HT1080 (cell line): Measurements from ENCODE around the gene TNFRSF1A. TPM values are rescaled to one million over a fixed set of nuclear protein-coding genes. Genes with fewer than 3 reads are reported as not detected.
A peak's percentile ranks its signal among the peaks of the same experiment; 100 is the strongest.

Experiments
- DNase-seq: peaks from one replicate; pipeline ENCODE4 v3.0.0-alpha.2; 2015; ENCODE audit warnings: low read depth
- total RNA-seq: library from RNA; depleted of rRNA; stranded (reverse); fragments of >200 nt; shearing (Covaris generic); gene quantifications from 2 replicates; pipeline ENCODE4 v1.2.3, GENCODE V29; 2014

TNFRSF1A gene
- total RNA-seq, 1 experiment from 2014 or later: 209 TPM

DNA sequence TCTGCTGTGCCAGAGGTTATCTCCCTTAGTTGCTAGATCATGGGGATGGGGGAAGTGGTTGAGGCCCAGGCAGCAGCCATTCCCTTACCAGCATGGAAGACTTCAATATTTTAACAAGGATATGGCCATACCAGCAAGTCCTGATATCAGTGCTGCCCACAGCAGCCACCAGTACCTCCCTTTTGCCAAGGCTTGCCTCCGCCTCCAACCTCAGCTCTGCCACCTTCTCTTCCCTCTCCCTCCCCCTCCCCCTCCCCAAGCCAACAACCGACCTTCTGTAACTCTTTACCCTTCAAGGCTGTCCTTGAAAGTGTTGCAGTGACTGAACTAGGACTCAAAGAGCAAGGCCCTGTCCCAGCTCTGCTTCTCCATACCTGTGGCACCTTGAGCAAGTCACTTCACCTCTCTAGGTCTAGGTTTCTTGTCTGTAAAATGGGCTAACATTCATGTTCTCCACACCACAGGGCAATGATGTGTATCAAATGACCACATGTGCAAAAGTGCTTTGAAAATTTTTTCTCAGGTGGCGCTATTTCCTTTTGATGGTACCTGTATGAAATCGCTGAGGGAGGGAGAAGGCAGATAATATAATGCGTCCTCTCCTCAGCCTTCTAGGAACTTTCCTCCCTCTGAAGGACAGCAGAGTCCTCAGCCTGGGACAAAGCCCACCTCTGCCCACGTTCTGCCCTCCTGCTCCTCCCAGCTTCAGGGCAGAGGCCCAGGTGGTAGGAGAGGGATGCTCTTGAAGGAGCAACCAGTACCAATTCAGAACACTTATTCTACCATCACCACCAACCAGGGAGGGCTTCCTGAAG, 16.7 kb downstream of the TNFRSF1A start:
- no peak for DNase-seq

DNA sequence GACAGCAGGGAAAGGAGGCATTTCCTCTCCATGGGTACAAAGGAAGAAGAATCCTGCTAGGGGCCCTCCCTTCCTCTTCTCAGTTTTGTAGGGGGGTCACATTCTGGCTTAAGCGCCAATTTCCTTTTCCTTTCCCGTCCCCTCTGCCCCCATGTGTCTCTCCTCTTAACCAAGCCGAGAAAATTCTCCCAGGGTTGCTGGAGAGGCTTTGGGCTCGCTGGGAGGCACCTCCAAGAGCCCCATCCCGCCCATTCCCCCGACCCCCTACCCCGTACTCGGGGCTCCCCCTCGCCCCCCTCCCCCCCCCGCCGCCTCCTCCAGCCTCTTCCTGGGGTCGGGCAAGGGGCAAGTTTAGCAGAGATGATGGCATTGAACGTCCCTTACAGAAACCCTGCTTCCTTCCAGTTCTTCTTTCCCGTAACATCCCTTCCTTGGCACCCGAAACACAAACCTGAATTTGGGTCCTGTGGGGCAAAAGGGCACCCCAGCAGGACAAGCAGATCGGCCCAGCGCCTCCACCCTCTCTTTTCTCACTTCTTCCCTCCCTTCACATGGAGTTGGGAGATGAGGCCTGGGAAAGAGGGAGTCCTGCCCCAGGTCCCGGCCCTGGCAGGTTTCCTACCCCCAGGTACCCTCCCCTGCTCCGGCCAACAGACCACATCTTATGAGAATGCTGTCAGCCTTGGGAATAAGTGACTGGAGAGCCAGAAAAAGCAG, 17.7 kb downstream of the TNFRSF1A start:
- no peak for DNase-seq

DNA sequence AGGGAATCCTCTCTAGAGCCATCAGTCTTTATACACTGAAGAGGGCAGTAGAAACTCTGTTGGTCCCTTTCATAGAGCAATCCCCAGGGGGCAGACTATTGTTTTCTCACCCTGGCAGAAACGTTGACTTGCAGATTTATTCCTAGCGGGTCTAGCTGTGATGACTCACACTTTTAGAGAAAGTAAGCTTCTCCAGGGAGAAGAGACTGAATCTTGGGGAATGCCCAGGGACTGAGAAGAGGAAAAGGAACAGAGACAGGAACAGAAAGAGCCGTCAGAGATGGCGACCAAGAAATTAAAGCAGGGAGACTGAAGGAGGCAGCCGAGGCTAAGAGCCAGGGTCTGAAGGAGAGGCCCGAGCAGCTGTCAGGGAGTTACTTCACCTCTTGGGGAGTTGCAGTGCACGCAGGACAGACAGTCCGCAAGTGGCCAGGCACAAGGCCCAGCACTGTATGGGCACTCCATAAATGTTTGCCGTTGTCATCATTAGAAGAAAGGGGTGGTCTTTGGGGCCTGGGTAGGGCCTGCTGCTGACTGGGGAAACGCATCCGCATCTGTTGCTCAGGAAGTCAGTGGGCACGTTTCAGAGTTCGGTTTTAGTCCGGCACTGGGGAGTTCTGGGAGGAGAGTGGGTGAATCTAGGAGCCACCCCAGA, 18.4 kb downstream of the TNFRSF1A start:
- peak; percentile 92 for DNase-seq

DNA sequence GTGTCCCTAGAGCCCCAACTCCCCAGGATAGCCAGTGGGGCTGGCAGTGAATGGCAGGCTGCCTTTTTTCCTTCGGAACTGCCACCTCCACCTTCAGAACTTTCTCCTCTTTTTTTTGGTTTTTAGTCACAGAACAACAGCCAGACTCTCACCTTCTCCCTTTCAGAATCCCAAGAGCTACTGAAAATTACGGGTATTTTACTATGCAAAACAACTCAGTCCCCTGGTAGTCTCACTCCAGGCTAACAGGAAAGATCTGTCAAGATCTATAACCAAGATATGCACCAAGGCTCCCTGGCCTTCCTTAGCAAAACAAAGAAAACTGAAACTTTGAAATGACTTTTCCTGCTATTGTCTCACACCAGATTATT, 18.9 kb downstream of the TNFRSF1A start:
- no peak for DNase-seq

DNA sequence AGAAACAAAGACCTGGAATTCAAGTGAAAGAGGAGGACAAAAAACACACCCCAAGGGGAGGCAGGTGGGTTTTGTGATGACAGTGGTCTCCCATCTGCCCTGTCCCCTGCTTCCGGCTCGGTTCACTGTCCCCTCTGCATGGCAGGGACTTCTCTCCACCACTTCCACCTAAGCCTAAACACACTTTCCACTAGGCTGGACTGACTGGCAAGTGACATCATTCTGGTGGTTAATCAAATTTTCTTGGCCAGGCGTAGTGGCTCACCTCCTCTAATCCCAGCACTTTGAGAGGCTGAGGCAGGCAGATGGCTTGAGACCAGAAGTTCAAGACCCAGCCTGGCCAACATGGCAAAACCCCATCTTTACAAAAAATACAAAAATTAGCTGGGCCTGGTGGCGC, 19.5 kb downstream of the TNFRSF1A start:
- no peak for DNase-seq

DNA sequence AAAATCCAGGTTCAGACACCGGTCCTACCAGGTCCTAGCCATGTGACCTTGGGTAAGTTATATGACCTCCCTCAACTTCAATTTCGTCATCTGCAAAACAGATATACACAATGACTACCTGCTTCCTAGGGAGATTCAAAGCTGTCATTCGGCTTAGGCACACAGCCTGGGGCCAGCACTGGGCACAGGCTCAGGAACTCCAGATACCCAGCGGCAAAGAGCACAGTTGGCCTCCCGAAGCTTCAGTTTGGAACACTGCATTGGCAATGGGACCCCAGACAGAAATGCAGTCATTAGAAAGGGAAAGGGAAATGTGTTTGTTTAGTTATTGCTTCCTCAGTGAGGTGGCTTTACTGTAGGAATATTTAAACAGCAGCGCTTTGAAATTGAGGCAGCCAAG, 20.0 kb downstream of the TNFRSF1A start:
- DNase-seq: no peak

DNA sequence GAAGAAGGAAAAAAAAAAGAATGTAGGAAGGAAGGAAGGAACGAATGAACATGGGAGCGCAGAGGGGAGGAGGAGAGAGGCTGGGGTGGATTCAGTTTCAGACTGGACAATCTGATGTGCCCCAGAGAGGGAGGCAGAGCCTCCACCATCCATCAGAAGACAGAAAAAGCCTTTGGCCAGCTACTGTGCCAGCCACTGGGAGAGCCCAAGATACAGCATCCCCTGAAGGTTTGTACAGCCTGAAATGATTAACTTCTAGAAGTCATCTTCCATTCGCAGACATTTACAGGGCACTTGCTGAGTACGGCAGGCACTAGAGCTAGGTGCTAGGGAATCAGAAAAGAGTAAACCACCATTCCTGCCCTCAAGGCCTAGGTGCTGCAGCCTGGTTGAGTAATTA, 22.4 kb downstream of the TNFRSF1A start:
- DNase-seq: no peak

DNA sequence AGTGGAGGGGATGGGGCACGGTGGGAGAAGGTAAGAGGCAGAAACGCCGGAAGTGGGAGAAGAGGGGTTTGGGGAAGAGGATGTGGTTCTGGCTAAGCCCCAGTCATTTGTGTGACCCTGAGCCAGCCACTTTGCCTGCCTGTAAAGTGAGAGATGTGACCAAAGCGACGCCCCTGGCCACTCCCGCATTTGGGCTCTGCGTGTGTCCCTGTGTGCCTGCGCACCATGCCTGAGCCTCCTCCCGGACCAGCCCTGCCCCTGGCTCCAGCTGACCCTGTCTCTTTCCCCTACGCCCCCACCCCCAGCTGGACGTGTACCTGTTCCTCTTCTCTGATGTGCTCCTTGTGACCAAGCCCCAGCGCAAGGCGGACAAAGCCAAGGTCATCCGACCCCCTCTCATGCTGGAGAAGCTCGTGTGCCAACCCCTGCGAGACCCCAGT, 23.4 kb downstream of the TNFRSF1A start:
- DNase-seq: no peak

DNA sequence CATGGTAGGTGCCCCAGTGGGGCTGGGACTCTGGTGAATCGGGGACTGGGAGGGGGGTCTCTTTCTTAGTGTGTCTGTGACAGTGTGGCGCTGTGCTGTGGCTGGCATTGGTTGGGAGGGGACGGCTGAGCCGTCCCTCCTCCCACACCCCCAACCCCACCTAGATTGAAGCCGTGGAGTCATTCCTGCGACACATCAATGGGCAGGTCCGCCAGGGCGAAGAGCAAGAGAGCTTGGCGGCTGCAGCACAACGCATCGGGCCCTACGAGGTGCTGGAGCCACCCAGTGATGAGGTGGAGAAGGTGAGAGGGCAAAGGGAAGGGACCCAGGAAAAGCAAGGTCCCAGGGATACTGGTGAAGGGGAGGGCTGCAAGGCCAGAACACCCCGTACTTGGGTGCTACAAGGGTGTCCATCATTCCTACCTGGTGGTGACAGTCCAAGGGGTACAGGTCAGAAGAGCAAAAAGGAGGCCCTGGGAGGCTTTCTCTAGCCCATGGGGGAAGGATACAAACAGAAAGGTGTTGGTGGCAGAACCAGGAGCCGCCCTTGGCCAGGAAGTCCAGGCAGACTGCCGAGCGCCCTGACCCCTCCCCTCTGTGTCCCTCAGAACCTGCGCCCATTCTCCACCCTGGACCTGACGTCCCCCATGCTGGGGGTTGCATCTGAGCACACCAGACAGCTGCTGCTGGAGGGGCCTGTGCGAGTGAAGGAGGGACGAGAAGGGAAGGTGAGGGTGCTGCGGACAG, 24.0 kb downstream of the TNFRSF1A start:
- DNase-seq: no peak

DNA sequence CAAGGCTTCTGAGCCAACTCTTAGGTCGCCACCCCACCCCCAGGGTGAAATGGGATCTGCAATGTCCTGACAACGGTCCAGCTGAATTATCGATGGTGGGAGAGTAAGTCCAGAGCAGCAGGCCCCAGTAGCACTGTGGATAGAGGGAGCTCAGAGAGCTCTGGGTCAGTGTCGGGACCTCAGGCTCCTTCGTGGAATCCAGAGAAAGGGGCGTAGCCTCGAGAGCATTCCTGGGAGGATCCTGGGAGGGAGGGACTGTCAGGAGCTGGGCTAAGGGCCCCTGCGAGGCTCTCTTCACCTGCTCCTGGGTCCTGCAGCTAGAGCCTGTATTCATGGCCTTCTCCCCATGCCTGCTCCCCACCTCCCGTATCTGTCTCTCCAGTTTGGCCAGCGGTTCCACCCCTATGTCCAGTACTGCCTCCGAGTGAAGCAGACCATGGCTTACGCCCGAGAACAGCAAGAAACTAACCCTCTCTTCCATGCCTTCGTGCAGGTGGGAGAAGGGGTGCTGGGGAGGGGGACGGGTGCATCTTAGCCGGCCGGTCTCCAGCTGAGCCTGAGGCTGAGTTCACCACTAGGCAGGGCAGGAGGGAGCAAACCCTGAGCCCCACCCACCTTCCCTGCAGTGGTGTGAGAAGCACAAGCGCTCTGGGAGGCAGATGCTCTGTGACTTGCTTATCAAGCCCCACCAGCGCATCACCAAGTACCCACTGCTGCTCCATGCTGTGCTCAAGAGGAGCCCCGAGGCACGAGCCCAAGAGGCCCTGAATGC, 24.8 kb downstream of the TNFRSF1A start:
- DNase-seq: no peak

DNA sequence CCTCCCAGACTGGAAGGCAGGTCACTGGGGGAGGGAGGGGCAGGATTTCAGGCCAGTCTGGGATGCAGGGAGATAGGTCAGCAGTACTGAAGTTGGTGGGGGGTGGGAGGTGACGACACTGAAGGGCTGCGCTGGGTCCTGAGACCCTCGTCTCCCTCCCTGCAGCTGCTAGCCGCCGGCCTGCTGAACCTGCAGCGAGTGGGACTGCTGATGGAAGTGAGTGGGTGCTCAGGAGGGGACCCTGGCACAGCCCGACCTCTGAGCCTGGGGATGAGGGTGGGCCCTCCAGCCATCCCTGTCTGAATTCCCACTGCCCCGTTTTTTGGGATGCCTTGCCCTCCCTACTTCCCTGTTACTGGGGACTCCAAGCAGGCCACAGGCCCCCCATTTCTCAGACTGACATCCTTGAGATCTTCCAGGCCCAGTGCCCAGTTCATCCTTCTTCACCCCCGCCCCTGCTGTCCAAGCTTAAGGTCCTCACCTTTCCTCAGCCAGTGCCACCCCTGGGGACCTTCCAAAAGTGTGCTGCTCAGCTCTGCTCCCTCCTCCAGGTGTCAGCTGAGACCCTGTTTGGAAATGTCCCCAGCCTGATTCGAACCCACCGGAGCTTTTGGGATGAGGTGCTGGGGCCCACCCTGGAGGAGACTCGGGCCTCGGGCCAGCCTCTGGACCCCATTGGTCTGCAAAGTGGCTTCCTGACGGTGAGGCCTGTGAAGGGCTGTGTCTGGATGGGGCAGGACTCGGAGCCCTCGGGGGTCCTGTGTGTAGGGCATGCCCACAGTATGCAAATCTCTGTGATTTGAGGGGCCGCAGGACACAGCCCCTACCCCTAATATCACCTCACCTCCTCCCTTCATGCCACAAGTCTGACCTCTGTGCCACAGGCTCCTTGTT, 25.9 kb downstream of the TNFRSF1A start:
- DNase-seq: no peak

DNA sequence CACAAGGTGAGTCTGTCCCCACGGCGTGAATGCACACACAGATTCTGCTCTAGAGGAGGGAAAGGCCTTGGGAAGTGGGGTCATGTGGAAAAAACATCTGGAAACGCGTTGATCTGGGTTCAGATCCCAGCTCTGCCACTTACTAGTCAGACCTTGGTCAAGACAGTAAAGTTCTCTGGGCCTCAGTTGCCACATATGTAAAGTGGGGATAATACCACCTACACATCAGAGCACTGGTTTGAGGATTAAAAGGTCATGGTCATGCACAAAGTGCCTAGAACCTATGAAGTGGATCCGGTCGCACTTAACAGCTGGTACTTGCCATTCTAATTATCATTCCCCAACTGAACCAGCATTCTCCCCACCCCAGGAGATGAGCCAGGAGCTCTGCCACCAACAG, 26.7 kb downstream of the TNFRSF1A start:
- no peak for DNase-seq

DNA sequence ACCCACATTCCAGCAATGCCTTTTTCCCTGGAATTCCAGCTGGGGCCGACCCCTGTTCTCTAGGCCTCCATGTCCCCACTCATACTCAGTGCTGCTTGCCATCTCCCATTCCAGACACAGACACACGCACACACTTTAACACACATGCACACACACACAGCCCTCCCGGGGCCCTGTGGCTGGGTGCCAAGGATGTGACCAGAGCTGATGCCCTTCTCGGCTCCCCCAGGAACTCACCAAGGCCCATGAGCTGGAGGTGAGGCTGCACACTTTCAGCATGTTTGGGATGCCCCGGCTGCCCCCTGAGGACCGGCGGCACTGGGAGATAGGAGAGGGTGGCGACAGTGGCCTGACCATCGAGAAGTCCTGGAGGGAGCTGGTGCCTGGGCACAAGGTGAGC, 27.1 kb downstream of the TNFRSF1A start:
- DNase-seq: no peak

DNA sequence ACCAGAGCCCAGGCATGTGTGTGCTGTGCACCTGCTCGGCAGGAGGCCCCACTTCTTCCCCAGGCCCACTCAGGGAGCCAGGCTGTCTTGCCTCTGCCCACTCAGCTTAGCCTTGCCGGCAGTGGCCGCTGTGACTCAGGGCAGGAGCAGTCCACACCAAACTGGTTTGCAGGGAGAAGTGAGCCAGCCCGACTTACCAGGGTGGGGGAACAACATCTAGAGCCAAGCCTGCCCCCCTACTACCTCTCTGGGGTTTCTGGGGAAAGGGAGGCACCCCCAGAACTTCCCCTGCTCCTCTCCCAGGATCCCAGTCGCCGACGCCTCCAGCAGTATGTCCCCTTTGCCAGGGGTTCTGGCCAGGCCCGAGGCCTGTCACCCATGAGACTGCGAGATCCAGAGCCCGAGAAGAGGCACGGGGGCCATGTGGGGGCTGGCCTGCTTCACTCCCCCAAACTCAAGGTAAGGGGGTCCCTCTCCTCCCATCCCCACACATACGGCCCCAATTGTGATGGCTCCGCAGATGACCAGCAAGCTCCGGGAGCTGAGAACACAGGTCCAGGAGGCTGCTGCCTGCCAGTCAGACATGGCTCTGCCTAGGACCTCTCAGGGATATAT, 28.4 kb downstream of the TNFRSF1A start:
- DNase-seq: no peak

DNA sequence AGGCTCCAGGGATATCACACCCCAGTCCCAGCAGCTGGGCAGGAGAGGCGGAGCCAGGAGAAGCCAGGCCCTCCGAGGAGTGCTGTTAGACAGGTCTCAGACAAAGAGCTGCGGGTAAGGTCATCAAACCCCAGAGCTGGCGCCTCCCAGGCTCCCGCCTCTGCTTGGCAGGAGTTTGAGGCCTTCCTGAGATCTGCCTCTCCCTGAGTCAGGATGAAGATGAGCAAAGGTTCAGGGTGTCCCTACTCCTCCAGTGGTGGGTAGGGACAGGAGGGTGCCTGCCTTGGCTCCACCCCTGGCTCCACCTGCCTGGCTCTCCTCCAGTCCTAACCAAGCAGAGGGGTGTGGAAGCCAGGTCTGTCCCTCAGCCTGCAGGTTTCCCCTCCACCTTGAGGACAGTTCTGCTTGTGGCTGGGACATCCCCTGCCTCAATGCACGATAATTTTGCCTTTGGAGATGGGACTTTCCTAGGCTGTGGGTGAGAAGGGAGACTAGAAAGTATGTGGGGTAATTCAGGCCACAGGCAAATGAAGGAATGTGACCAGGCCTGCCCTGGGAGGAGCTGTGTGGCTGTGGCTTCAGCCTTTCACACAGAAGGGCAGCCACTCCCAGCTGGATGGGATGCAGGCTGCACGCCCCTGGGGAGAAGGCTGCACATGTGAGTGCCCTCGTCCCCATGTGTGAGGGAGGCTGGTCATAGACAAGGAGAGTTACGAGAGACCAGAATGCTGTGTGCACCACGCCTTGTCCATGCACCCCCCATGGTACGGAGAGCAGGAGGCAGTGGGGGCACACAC, 29.1 kb downstream of the TNFRSF1A start:
- no peak for DNase-seq

DNA sequence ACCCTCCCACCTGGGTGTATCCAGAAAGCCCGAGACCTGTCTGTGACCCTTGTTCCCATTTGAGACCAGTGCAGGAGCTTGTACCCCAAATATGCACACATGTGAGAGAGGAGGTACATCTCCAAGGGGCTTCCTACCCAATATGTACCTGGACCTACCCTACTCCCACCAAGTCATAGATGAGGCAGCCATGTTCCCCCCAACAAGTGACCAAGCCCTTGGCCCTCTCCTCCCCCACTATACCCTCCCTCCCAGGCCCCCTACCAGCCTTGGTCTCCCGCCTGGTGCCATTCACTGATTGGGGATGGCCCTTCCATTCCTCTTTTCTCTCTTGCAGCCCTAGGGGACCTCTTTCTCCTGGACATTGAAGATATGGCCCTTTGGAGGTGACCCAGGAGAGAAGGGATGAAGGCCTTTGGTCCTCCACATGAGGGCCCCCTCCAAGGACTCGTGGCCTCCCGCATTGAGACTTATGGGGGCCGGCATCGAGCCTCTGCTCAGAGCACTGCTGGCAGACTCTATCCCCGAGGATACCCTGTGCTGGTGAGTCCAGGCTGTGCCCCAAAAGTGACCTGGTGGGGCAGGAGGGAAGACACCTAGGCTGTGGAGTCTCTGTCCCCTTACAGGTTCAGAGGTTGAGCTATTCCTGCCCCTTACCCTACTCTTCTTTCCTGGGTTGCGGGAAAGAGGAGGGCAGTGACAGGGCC, 29.9 kb downstream of the TNFRSF1A start:
- no peak for DNase-seq

DNA sequence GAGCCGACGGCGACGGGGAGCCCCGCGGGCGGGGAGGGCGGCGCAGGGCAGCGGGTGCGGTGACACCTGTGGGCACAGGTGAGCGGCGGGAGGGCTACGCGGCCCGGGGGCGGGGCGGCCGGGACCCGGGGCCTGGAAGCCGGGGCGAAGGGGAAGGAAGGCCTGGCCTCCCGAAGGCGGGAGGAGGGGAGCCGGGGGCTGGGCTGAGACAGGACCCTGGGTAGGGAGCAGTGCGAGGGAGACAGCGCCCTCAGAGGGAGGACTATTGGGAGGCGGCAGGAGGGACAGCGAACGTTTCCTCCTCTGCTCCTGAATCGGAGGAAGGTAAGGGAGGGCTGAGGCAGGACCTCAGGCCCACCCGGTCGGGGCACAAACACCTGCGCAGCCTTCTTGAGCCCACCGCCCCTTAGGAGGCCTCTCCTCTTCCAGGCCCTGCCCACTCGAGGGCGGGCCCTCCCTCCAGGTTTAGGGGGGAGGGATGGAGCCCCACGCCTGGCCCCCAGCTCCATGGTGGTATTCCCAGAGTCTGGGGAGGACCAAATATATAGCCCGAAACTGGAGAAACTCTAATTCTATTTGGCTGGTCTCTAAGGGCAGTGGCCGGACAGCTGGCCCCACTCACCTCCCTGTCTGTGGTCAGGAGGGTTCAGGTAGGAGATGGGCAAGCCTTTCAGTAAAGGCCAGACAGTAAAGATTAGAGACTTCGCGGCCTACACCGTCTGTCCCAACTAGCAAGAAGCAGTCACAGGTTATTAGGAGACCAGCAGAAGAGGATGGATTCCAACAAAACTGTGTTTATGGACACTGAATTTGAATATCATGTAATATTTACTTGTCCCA, 30.9 kb downstream of the TNFRSF1A start:
- DNase-seq: no peak
